HCT116 (cell line): ENCODE results near the gene DSG1. TPM values are rescaled to one million over a fixed set of nuclear protein-coding genes. Genes with fewer than 3 reads are reported as not detected.

Experiments
- ATAC-seq: fragments of 200-7000 bp; cut with Tn5 transposase; 2 replicates; pipeline ENCODE4 v1.9.1; 2020; ENCODE audit warnings: mild to moderate bottlenecking, moderate library complexity
- BruUV-seq: library from RNA; stranded (reverse); fragments of 400-500 nt; replicated peaks from 2 replicates; lab custom pipeline; 2021; lab: Mats Ljungman, UMichigan
- CTCF ChIA-PET: fragments of 300-600 bp; sonication (Branson Sonifier 250); formaldehyde crosslinking; loops from one replicate; lab custom pipeline; 2021; ENCODE audit warnings: antibody characterized with exemption; lab: Charles Lee
- POLR2A ChIA-PET: fragments of 300-600, 350-600 bp; sonication (Branson Sonifier 250); formaldehyde crosslinking; loops from one replicate; lab custom pipeline; 2021; ENCODE audit warnings: antibody characterized with exemption; lab: Charles Lee
- RAD21 ChIA-PET, 2 experiments: fragments of 300-600 bp; sonication (Branson Sonifier 250); formaldehyde crosslinking; loops; one replicate each; lab custom pipeline; 2023; ENCODE audit warnings: low total read pairs in 2 of 2; ENCODE audit not compliant: uncharacterized antibody in 2 of 2, unreplicated experiment in 2 of 2, low non-redundant PET in 1 of 2; lab: Charles Lee
- DNase-seq: peaks from one replicate; pipeline ENCODE4 v3.0.0-alpha.2; 2010; ENCODE audit warnings: low read depth, low spot score
- H2AFZ ChIP-seq: fragments of 200-600 bp; shearing (Covaris generic), sonication (generic); 2 replicates; pipeline ENCODE4 v1.6.1; 2017; ENCODE audit warnings: low read depth, mixed run types, mixed read lengths, antibody characterized with exemption, low read length; ENCODE audit not compliant: poor library complexity, severe bottlenecking
- H3K27ac ChIP-seq: 2 replicates; pipeline ENCODE4 v1.5.1; 2012; ENCODE audit warnings: low read depth, low read length
- H3K27me3 ChIP-seq: fragments of 200-600 bp; sonication (generic); 2 replicates; pipeline ENCODE4 v1.6.1; 2016; ENCODE audit warnings: mixed run types, low read length, mixed read lengths; ENCODE audit not compliant: insufficient read depth
- H3K36me3 ChIP-seq, 2 experiments: fragments of 200-500 bp in 1 of 2; fragments of 200-600 bp in 1 of 2; sonication (Bioruptor generic) in 1 of 2; sonication (generic) in 1 of 2; 2 replicates each; pipeline versions ENCODE4 v1.5.1 to v1.6.1; 2014 to 2016; ENCODE audit warnings: low read length in 2 of 2, inconsistent platforms in 1 of 2, mixed read lengths in 1 of 2, mixed run types in 1 of 2; ENCODE audit not compliant: insufficient read depth in 2 of 2, control insufficient read depth in 1 of 2
- H3K4me1 ChIP-seq, 2 experiments: fragments of 200-600 bp in 1 of 2; sonication (generic) in 1 of 2; 2 replicates each; pipeline versions ENCODE4 v1.5.1 to v1.6.1; 2012 to 2017; ENCODE audit warnings: low read length in 2 of 2, inconsistent platforms in 1 of 2, mild to moderate bottlenecking in 1 of 2, mixed read lengths in 1 of 2, mixed run types in 1 of 2, moderate library complexity in 1 of 2; ENCODE audit not compliant: insufficient read depth in 2 of 2, control insufficient read depth in 1 of 2
- H3K4me2 ChIP-seq: fragments of 200-600 bp; sonication (generic); 2 replicates; pipeline ENCODE4 v1.6.1; 2017; ENCODE audit warnings: mixed run types, low read length, mixed read lengths
- H3K4me3 ChIP-seq, 2 experiments: fragments of 200-600 bp in 1 of 2; sonication (generic) in 1 of 2; replicated peaks in 1 of 2; 2 replicates each; pipeline ENCODE4 v1.5.1; 2011 to 2016; ENCODE audit warnings: low read length in 2 of 2, control low read depth in 1 of 2, low read depth in 1 of 2, mild to moderate bottlenecking in 1 of 2, mixed read lengths in 1 of 2, mixed run types in 1 of 2
- H3K79me2 ChIP-seq: fragments of 200-600 bp; sonication (generic); 2 replicates; pipeline ENCODE4 v1.6.1; 2017; ENCODE audit warnings: mild to moderate bottlenecking, mixed run types, low read length, moderate library complexity, mixed read lengths; ENCODE audit not compliant: insufficient read depth
- H3K9ac ChIP-seq: fragments of 200-600 bp; sonication (generic); 2 replicates; pipeline ENCODE4 v1.6.1; 2016; ENCODE audit warnings: low read length, mixed read lengths
- H3K9me2 ChIP-seq: fragments of 200-600 bp; sonication (generic), shearing (Covaris generic); 2 replicates; pipeline ENCODE4 v1.6.1; 2017; ENCODE audit warnings: mixed run types, mild to moderate bottlenecking, moderate library complexity; ENCODE audit not compliant: insufficient read depth
- H3K9me3 ChIP-seq, 2 experiments: fragments of 200-500 bp in 1 of 2; fragments of 200-600 bp in 1 of 2; sonication (Bioruptor generic) in 1 of 2; sonication (generic) in 1 of 2; 2 replicates each; pipeline ENCODE4 v1.6.1; 2014 to 2017; ENCODE audit warnings: low read length in 2 of 2, mixed read lengths in 2 of 2, inconsistent platforms in 1 of 2, low read depth in 1 of 2, mild to moderate bottlenecking in 1 of 2, mixed run types in 1 of 2, moderate library complexity in 1 of 2; ENCODE audit not compliant: control insufficient read depth in 1 of 2, insufficient read depth in 1 of 2
- H4K20me1 ChIP-seq: fragments of 200-600 bp; sonication (generic), shearing (Covaris generic); 2 replicates; pipeline ENCODE4 v1.6.1; 2017; ENCODE audit warnings: mixed run types, mild to moderate bottlenecking, moderate library complexity; ENCODE audit not compliant: insufficient read depth
- EGR1 ChIP-seq: IDR thresholded peaks from 2 replicates; pipeline ENCODE4 v1.6.1; 2012; ENCODE audit warnings: low read depth
- ELF1 ChIP-seq: IDR thresholded peaks from 2 replicates; pipeline ENCODE4 v1.6.1; 2012; ENCODE audit warnings: low read depth, borderline replicate concordance
- EZH2 ChIP-seq: fragments of 200-600 bp; sonication (generic); IDR thresholded peaks from 2 replicates; pipeline ENCODE4 v1.6.1; 2017; ENCODE audit warnings: antibody characterized with exemption, mixed run types
- FOSL1 ChIP-seq: IDR thresholded peaks from 2 replicates; pipeline ENCODE4 v1.6.1; 2012; ENCODE audit warnings: low read depth
- JUND ChIP-seq: IDR thresholded peaks from 2 replicates; pipeline ENCODE4 v1.6.1; 2012
- REST ChIP-seq: IDR thresholded peaks from 2 replicates; pipeline ENCODE4 v1.6.1; 2012; ENCODE audit warnings: low read depth
- SRF ChIP-seq: IDR thresholded peaks from 2 replicates; pipeline ENCODE4 v1.6.1; 2012; ENCODE audit warnings: low read depth
- ZFX ChIP-seq: fragments of 450-650 bp; IDR thresholded peaks from 2 replicates; pipeline ENCODE4 v1.6.1; 2017
- intact Hi-C: fragments of 100-400 bp; cut with micrococcal nuclease; formaldehyde crosslinking; loops from 2 replicates; pipeline ENCODE4 v1.10.0; 2022
- total RNA-seq: library from RNA; stranded (reverse); gene quantifications from one replicate; pipeline ENCODE4 v1.2.1, GENCODE V29; 2021; ENCODE audit not compliant: unreplicated experiment

Gene DSG1
- total RNA-seq, 1 experiment from 2014 or later, result not detected

DNA sequence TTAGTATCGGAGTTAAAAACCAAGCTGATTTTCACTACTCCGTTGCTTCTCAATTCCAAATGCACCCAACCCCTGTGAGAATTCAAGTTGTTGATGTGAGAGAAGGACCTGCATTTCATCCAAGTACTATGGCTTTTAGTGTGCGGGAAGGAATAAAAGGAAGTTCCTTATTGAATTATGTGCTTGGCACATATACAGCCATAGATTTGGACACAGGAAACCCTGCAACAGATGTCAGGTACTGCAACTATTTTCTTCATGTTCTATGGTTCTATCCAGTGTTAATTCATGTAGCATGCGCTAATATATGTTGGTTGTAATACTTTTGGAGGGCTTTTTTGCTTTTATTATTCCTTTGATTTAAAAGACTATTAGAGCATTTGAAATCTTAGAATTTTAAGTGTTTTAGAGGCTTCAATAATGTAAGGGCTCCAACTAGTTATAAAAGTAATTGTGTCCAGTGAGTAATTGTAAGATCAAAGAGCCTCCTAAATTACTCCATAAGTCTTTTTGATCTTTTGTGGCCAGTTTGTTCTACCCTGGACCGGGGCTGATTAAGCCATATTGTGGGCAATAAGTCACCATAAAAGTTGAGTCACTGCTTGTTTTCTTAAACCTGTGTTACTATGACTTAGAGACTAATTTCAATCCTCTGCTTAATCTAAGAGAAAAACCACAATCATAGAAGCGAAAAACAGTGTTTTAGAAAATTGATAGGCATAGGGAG lies 81.5 kb downstream of the DSG1 start (continued):
- TF ChIP-seq ZFX (no peak), EGR1 (peak; percentile 22; the same call in 1 of the 2 replicates), EZH2 (no peak), SRF (peak; percentile 46; the same call in 1 of the 2 replicates), FOSL1 (peak; percentile 90)

DNA sequence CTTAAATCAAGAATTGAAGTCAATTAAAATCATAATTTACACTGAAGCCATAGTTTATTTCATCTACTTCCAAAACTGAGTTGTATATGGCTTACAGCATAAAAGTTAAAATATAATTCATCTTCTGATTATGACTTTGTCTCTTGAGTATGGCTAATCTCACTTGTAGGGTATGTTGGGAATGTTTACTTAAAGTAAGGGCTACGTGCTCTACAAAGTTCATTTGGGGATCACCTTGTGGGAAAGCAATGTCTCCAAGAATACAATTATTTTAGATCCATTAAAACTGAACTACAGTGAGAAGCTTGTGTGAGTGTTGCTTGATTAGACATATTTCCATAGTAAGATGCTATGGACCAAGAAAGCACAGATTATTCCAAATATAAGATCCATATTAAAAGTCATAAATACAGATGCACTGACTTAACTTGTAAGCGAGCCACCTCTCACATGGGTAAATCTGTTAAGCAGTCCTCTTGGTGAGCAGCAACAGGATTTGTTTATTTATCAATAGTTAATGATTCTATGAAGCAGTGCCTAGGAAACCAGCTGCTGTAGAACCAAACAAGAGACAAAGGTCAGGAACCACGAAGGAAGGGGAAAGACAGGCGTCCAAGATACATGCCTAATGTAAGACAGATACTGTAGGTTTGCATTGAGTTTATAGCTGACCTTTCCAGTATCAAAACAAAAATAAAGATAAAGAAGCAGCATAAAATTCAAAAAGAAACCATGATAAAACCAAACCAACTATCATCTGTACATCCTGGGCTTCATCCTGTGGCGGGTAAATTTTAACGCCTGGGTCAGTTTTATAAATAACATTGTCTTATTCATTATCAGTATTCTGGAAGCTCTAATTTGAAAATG lies 83.4 kb downstream of the DSG1 start:
- intact Hi-C loops, result no loop called here
- no peak overlapping the region for H3K27ac ChIP-seq
- no peak for TF ChIP-seq REST
- no peak for TF ChIP-seq SRF
- no peak for TF ChIP-seq ELF1
- no peak for TF ChIP-seq EZH2
- no peak for TF ChIP-seq JUND
- H3K4me1 ChIP-seq, result peaks cover 47 to 51% of the 10 kb centered on the region in 2 experiments
- no peaks in the 10 kb centered on the region for H4K20me1 ChIP-seq
- H3K9me2 ChIP-seq, result no peaks in the 10 kb centered on the region
- no peak overlapping the region for H3K4me2 ChIP-seq
- no peaks in the 10 kb centered on the region for H3K79me2 ChIP-seq
- H3K36me3 ChIP-seq, result no peaks in the 10 kb centered on the region
- ATAC-seq, result no peak
- H3K9me3 ChIP-seq, result no peaks in the 10 kb centered on the region
- no peak overlapping the region for H3K4me3 ChIP-seq
- peak overlapping the region; percentile 42 for H2AFZ ChIP-seq
- ChIA-PET RAD21 (no interaction called here), POLR2A (no interaction called here), CTCF (interaction anchor here (1.2 kb wide), 3 partner anchors 19 to 23 kb away, joined by 3 to 4 read pairs (median 4); no protein-coding TSS in a partner anchor)
- BruUV-seq, result no TSS peak
- DNase-seq, result no peak
- H3K9ac ChIP-seq, result no peak overlapping the region
- no peaks in the 10 kb centered on the region for H3K27me3 ChIP-seq
